ENCODE data around the gene MATN3.

Gene MATN3

DNA sequence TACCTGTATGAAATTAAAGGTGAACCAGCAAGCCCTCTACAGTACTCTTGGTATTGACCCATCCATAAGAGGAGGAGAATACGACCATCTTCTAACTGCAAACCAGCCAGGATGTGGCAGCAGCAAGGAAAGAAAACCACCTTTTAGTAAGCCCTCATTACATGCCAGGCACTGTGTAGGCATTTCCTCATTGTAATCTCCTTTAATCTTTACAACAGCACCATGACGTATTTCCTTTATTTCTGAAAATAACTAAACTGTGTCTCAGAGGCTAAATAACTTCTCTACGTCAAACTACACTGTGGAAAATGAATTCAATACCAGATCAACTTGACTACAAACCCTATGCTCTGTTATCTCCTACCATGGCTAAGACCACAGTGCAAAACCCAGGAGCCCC, 40.8 kb downstream of the MATN3 start:
- H3K4me3 ChIP-seq (ENCODE audit: low read depth, low read length): no peak overlapping the region
- peaks cover 1% of the 10 kb centered on the region; the same call in 1 of the 2 replicates for H3K36me3 ChIP-seq (ENCODE audit: insufficient read depth, low read length)

DNA sequence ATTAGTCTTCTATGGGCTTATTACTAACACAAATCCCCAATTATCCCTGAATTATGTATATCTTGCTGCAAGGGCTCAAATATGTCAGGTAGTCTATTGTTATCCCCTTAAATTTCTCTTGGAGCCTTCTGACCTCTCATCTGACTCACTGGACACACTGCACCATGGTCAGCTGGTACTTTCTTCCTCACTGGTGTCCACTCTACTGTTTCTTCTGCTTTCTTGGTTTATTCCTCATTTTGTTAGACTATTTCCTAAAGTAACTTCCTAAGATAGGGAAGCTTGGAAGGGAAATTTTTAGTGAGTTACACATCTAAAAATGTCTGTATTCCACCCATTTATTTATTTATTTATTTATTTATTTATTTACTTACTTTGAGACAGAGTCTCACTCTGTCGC, 49.1 kb downstream of the MATN3 start:
- Histone ChIP-seq H3K27me3 (ENCODE audit: insufficient read depth, low read length) (no peaks in the 10 kb centered on the region), H3K79me2 (ENCODE audit: control insufficient read depth, insufficient read depth, low read length, unreplicated experiment) (no peaks in the 10 kb centered on the region), H3K27ac (ENCODE audit: low read depth, low read length) (no peak overlapping the region), H3K36me3 (ENCODE audit: insufficient read depth, low read length) (peaks cover 10% of the 10 kb centered on the region), H3K4me1 (ENCODE audit: control insufficient read depth, insufficient read depth, low read length, unreplicated experiment) (no peaks in the 10 kb centered on the region), H2AFZ (ENCODE audit: low read length, unreplicated experiment) (no peak overlapping the region), H3K4me3 (ENCODE audit: low read depth, low read length) (no peak overlapping the region)

More for the DNA sequence above, 40.8 kb downstream of the MATN3 start:
- Histone ChIP-seq H3K27ac (ENCODE audit: low read depth, low read length) (no peak overlapping the region), H2AFZ (ENCODE audit: low read length, unreplicated experiment) (no peak overlapping the region), H3K79me2 (ENCODE audit: control insufficient read depth, insufficient read depth, low read length, unreplicated experiment) (no peaks in the 10 kb centered on the region), H3K4me1 (ENCODE audit: control insufficient read depth, insufficient read depth, low read length, unreplicated experiment) (no peaks in the 10 kb centered on the region), H3K27me3 (ENCODE audit: insufficient read depth, low read length) (no peaks in the 10 kb centered on the region)

DNA sequence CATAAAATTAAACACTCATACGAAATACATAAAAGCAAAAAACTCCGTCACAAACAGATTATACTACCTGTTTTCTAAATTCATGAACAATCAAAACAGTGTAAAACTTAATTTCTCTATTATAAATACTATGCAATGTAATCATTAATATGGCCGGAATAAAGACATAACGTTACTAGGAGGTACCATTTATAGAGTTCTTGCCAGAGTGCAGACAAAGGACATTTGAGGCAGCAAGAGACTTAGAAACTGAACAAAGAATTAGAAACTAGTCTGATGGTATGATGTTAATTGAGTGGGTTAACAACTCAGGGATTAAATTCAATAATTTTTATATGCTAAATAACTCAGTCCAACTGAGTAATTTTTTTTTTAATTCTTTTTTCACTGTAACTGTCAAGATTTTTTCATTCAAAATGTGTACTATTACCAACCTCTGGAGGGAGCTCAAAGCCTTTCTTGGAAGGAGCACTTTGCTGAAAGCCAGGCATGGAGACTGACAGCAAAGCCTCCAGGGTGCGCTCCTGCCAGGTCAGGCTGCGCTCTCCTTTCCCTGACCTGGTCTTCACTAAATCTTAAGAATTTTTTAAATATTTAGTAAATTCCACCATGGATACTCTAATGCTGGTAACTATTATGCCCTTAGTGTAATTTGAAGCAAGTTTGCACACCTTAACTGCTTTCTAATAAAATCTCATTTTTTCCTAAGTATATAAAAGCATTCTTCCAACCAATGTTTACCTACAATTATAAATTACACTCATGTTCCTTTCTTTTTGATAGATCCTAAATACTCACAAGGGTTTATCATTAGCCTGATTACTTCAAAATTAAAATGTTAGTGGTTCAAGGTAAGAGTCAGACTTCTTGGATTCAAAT, 56.7 kb downstream of the MATN3 start:
- H3K27ac ChIP-seq (ENCODE audit: low read depth, low read length): no peak overlapping the region
- H3K4me3 ChIP-seq (ENCODE audit: low read depth, low read length): no peak overlapping the region
- H3K79me2 ChIP-seq (ENCODE audit: control insufficient read depth, insufficient read depth, low read length, unreplicated experiment): no peaks in the 10 kb centered on the region
- H3K36me3 ChIP-seq (ENCODE audit: insufficient read depth, low read length): peaks cover 3% of the 10 kb centered on the region; the same call in 1 of the 2 replicates
- H2AFZ ChIP-seq (ENCODE audit: low read length, unreplicated experiment): no peak overlapping the region
- H3K4me1 ChIP-seq (ENCODE audit: control insufficient read depth, insufficient read depth, low read length, unreplicated experiment): no peaks in the 10 kb centered on the region
- H3K27me3 ChIP-seq (ENCODE audit: insufficient read depth, low read length): no peaks in the 10 kb centered on the region

DNA sequence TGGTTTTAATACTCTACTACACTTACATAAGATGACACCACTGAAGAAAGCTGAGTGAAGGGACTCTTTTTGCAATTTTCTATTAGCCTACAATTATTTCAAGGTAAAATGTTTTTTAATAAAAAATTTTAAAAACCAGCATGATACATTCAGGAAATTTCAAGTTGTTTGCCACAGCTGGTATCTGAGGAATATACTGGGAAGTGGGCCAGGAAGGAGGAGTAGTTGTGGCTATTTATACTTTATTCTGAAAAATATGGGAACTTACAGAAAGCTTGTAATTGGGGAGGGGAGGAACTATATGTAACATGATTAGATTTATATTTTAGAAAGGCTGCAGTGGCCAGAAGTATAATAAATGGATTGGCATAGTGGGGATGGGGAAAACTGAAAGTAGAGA, 63.4 kb downstream of the MATN3 start:
- no peaks in the 10 kb centered on the region for H3K79me2 ChIP-seq (ENCODE audit: control insufficient read depth, insufficient read depth, low read length, unreplicated experiment)
- no peak overlapping the region for H2AFZ ChIP-seq (ENCODE audit: low read length, unreplicated experiment)
- no peaks in the 10 kb centered on the region for H3K27me3 ChIP-seq (ENCODE audit: insufficient read depth, low read length)
- H3K27ac ChIP-seq (ENCODE audit: low read depth, low read length): no peak overlapping the region
- peak overlapping the region; percentile 41 for H3K4me3 ChIP-seq (ENCODE audit: low read depth, low read length)
- H3K4me1 ChIP-seq (ENCODE audit: control insufficient read depth, insufficient read depth, low read length, unreplicated experiment): peaks cover 7% of the 10 kb centered on the region
- peaks cover 12% of the 10 kb centered on the region for H3K36me3 ChIP-seq (ENCODE audit: insufficient read depth, low read length)

DNA sequence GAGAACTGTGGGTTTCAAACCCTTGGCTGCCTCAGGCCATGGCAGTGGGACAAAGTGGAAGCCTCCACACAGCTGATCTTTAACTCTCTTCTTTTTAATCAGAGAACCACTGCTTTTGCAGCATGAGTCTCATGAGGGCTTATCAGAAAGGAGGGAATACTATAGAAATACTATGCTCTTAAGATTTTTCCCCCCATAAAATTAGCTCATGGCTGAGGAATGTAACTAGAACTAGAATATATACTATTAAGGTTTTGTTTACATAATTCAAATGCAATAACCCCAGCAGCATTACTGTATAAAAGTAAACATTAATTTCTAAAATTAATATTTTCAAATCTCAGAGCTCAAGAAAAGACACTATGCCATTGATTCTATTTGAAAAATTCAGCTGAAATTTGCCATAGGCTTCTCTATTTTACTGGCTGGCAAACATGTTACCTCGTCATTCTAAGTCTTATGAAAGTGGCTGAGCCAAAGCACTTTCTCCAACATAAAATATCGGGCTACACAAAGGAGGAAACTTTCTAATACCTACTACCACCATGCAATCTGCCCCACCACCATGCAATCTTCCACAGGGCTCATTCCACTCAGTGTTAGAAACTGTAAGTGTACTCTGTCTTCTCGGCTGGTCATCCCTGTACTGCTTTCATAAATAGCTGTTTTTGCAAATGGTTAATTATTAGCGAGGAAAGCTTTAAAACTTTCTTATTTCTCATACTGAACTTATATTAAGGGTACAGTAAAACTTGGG, 65.1 kb downstream of the MATN3 start:
- Histone ChIP-seq H3K4me3 (ENCODE audit: low read depth, low read length) (no peak overlapping the region), H3K27me3 (ENCODE audit: insufficient read depth, low read length) (no peaks in the 10 kb centered on the region), H3K79me2 (ENCODE audit: control insufficient read depth, insufficient read depth, low read length, unreplicated experiment) (no peaks in the 10 kb centered on the region), H2AFZ (ENCODE audit: low read length, unreplicated experiment) (no peak overlapping the region), H3K4me1 (ENCODE audit: control insufficient read depth, insufficient read depth, low read length, unreplicated experiment) (peaks cover 7% of the 10 kb centered on the region), H3K27ac (ENCODE audit: low read depth, low read length) (no peak overlapping the region), H3K36me3 (ENCODE audit: insufficient read depth, low read length) (peaks cover 12% of the 10 kb centered on the region)

DNA sequence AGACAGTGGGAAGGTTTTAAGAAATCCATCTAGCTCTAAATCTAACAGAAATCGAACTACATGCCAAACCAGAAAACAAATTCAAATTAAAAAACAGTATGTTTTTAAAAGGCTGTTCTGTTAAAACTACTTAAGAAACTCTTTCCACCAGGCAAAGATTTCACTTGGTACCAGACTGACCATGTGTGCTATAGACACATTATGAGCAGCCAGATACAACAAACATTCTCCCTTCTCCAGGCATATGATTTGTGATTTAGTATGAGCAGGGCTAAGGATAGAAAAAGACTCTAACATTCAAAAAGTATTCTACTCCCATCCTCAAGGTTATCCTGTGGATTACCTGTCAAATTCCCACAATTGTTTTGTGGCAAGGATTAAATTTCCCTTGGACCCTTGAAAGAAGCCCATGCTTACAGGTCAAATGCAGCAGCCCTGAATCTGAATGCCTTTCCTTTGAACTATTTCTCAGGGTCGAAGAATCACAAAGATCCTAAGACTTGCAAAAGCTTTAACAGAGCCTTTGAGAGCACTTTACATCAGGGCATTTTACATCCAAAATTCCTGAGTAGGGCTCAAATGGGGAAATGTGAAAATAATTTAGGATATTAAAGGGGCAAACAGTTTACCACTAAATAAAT, 68.1 kb downstream of the MATN3 start:
- Histone ChIP-seq H3K27me3 (ENCODE audit: insufficient read depth, low read length) (no peaks in the 10 kb centered on the region), H3K36me3 (ENCODE audit: insufficient read depth, low read length) (peaks cover 7% of the 10 kb centered on the region), H3K4me3 (ENCODE audit: low read depth, low read length) (no peak overlapping the region), H2AFZ (ENCODE audit: low read length, unreplicated experiment) (no peak overlapping the region), H3K27ac (ENCODE audit: low read depth, low read length) (no peak overlapping the region), H3K4me1 (ENCODE audit: control insufficient read depth, insufficient read depth, low read length, unreplicated experiment) (peaks cover 3% of the 10 kb centered on the region), H3K79me2 (ENCODE audit: control insufficient read depth, insufficient read depth, low read length, unreplicated experiment) (no peaks in the 10 kb centered on the region)

DNA sequence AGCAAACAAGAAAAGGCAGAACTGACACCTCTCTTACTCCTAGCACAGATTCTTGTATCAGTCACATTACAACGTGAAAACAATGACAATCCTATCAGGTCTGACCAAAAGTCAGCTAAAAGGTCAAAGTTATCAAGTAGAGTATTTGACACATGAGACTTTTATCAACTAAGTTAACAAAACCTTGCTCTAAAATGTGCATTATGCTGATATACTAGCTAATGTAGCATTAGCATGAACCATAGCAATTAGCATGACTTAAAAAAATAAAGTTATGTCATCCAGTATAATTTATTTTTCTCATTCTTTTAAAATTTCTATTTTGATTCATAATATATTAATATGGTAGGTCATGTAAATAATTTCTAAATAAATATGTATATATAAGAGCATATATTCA, 69.3 kb downstream of the MATN3 start:
- no peak overlapping the region for H3K27ac ChIP-seq (ENCODE audit: low read depth, low read length)
- H3K79me2 ChIP-seq (ENCODE audit: control insufficient read depth, insufficient read depth, low read length, unreplicated experiment): no peaks in the 10 kb centered on the region
- no peak overlapping the region for H2AFZ ChIP-seq (ENCODE audit: low read length, unreplicated experiment)
- H3K4me3 ChIP-seq (ENCODE audit: low read depth, low read length): no peak overlapping the region
- peaks cover 4% of the 10 kb centered on the region; the same call in 1 of the 2 replicates for H3K36me3 ChIP-seq (ENCODE audit: insufficient read depth, low read length)
- H3K4me1 ChIP-seq (ENCODE audit: control insufficient read depth, insufficient read depth, low read length, unreplicated experiment): no peaks in the 10 kb centered on the region
- no peaks in the 10 kb centered on the region for H3K27me3 ChIP-seq (ENCODE audit: insufficient read depth, low read length)

- no peaks in the 10 kb centered on the region for H3K79me2 ChIP-seq (ENCODE audit: control insufficient read depth, insufficient read depth, low read length, unreplicated experiment)
- H3K27me3 ChIP-seq (ENCODE audit: insufficient read depth, low read length): no peaks in the 10 kb centered on the region
Measured at GRCh38 chr2:19942199-19942598, 70.3 kb downstream of the MATN3 start.

More at GRCh38 chr2:19942199-19942598, 70.3 kb downstream of the MATN3 start:
- no peak overlapping the region for H3K4me3 ChIP-seq (ENCODE audit: low read depth, low read length)
- no peaks in the 10 kb centered on the region for H3K4me1 ChIP-seq (ENCODE audit: control insufficient read depth, insufficient read depth, low read length, unreplicated experiment)
- H2AFZ ChIP-seq (ENCODE audit: low read length, unreplicated experiment): no peak overlapping the region
- H3K27ac ChIP-seq (ENCODE audit: low read depth, low read length): no peak overlapping the region
- H3K36me3 ChIP-seq (ENCODE audit: insufficient read depth, low read length): peaks cover 11% of the 10 kb centered on the region; the same call in 1 of the 2 replicates
